DND-41 (cell line): Measurements from ENCODE around the gene MCRIP2.

Experiments used
- ATAC-seq: fragments of 200-7000 bp; cut with Tn5 transposase; 3 replicates; pipeline ENCODE4 v1.9.1; 2021; ENCODE audit warnings: low read depth; ENCODE audit not compliant: insufficient read depth
- DNase-seq: peaks from one replicate; pipeline ENCODE4 v3.0.0-alpha.2; 2020
- H2AFZ ChIP-seq: 2 replicates; pipeline ENCODE4 v1.6.0; 2012; ENCODE audit warnings: low read depth, low read length
- H3K27ac ChIP-seq: 2 replicates; pipeline ENCODE4 v1.5.1; 2012; ENCODE audit warnings: low read length, inconsistent platforms
- H3K27me3 ChIP-seq: fragments of 200-600 bp; sonication (generic); 2 replicates; pipeline ENCODE4 v1.6.0; 2012; ENCODE audit warnings: low read length, mild to moderate bottlenecking, inconsistent platforms; ENCODE audit not compliant: insufficient read depth, poor library complexity
- H3K36me3 ChIP-seq: 2 replicates; pipeline ENCODE4 v1.5.1; 2012; ENCODE audit warnings: low read length, inconsistent platforms; ENCODE audit not compliant: insufficient read depth
- H3K4me1 ChIP-seq: 2 replicates; pipeline ENCODE4 v1.5.1; 2012; ENCODE audit warnings: mild to moderate bottlenecking, low read length; ENCODE audit not compliant: insufficient read depth
- H3K4me2 ChIP-seq: 2 replicates; pipeline ENCODE4 v1.6.0; 2012; ENCODE audit warnings: mild to moderate bottlenecking, moderate library complexity, low read length, inconsistent platforms; ENCODE audit not compliant: insufficient read depth
- H3K4me3 ChIP-seq, 2 experiments: fragments of 200-600 bp in 1 of 2; shearing (Covaris generic) in 1 of 2; 2 replicates each; pipeline ENCODE4 v1.5.1; 2012 to 2016; ENCODE audit warnings: inconsistent platforms in 2 of 2, low read length in 2 of 2, mild to moderate bottlenecking in 2 of 2, low read depth in 1 of 2, moderate library complexity in 1 of 2
- H3K79me2 ChIP-seq: 2 replicates; pipeline ENCODE4 v1.6.0; 2012; ENCODE audit warnings: low read length, inconsistent platforms; ENCODE audit not compliant: insufficient read depth
- H3K9ac ChIP-seq: 2 replicates; pipeline ENCODE4 v1.6.0; 2012; ENCODE audit warnings: low read depth, mild to moderate bottlenecking, inconsistent platforms, low read length, moderate library complexity
- H3K9me3 ChIP-seq: 2 replicates; pipeline ENCODE4 v1.5.1; 2012; ENCODE audit warnings: low read length, moderate library complexity, mild to moderate bottlenecking, inconsistent platforms; ENCODE audit not compliant: insufficient read depth, severe bottlenecking
- H4K20me1 ChIP-seq: 2 replicates; pipeline ENCODE4 v1.6.0; 2012; ENCODE audit warnings: low read length; ENCODE audit not compliant: insufficient read depth
- CTCF ChIP-seq: IDR thresholded peaks from 2 replicates; pipeline ENCODE4 v1.5.1; 2012; ENCODE audit warnings: borderline replicate concordance, low read length, moderate library complexity, mild to moderate bottlenecking; ENCODE audit not compliant: poor library complexity, severe bottlenecking; ENCODE audit errors: extremely low read depth
- EZH2 ChIP-seq: IDR thresholded peaks from 3 replicates; pipeline ENCODE4 v1.6.1; 2012; ENCODE audit warnings: borderline replicate concordance, low read depth, mild to moderate bottlenecking, moderate library complexity, low read length, inconsistent platforms; ENCODE audit not compliant: severe bottlenecking

The MCRIP2 gene

GRCh38 chr16:630815-631405 lies 10.7 kb upstream of the MCRIP2 start, which contains the start of gene WFIKKN1:
TSS of gene WFIKKN1 (plus strand) at chr16:630985. CDS start at chr16:631254, 269 bp downstream.
- TF ChIP-seq EZH2 (no peak), CTCF (no peak)
- no peak for ATAC-seq
- Histone ChIP-seq H3K27me3 (no peaks in the 10 kb centered on the region), H3K79me2 (peaks cover 21% of the 10 kb centered on the region), H3K9me3 (no peaks in the 10 kb centered on the region), H4K20me1 (peaks cover 34% of the 10 kb centered on the region), H3K36me3 (peaks cover 29% of the 10 kb centered on the region), H3K9ac (no peak within 1 kb of the TSS), H3K4me3 (no peak within 1 kb of the TSS), H2AFZ (no peak within 1 kb of the TSS), H3K4me1 (peaks cover 20% of the 10 kb centered on the region), H3K4me2 (no peak within 1 kb of the TSS), H3K27ac (no peak within 1 kb of the TSS)
- no peak for DNase-seq

- peaks cover 24% of the 10 kb centered on the region for H3K36me3 ChIP-seq
- H3K79me2 ChIP-seq = peaks cover 23% of the 10 kb centered on the region
- H4K20me1 ChIP-seq = peaks cover 34% of the 10 kb centered on the region
- no peak overlapping the region for H3K27ac ChIP-seq
- no peak overlapping the region for H3K4me3 ChIP-seq
- H3K4me2 ChIP-seq = no peak overlapping the region
- H3K4me1 ChIP-seq = peaks cover 20% of the 10 kb centered on the region
- no peak overlapping the region for H3K9ac ChIP-seq
- DNase-seq = no peak
- H2AFZ ChIP-seq = no peak overlapping the region
- H3K9me3 ChIP-seq = no peaks in the 10 kb centered on the region
- no peaks in the 10 kb centered on the region for H3K27me3 ChIP-seq
- no peak for TF ChIP-seq EZH2
- ATAC-seq = no peak
These were observed 9.7 kb upstream of the MCRIP2 start for GRCh38 chr16:631808-632358.

- ATAC-seq = no peak
- peaks cover 23% of the 10 kb centered on the region for H3K79me2 ChIP-seq
- H3K4me2 ChIP-seq = no peak overlapping the region
- peaks cover 17% of the 10 kb centered on the region for H3K36me3 ChIP-seq
- H4K20me1 ChIP-seq = peaks cover 34% of the 10 kb centered on the region
- no peak overlapping the region for H3K4me3 ChIP-seq
- H3K27me3 ChIP-seq = no peaks in the 10 kb centered on the region
- DNase-seq = no peak
- H3K9ac ChIP-seq = no peak overlapping the region
- H2AFZ ChIP-seq = no peak overlapping the region
- TF ChIP-seq CTCF = no peak
- no peak overlapping the region for H3K27ac ChIP-seq
- peaks cover 26% of the 10 kb centered on the region for H3K4me1 ChIP-seq
- no peaks in the 10 kb centered on the region for H3K9me3 ChIP-seq
These were observed 8.9 kb upstream of the MCRIP2 start for GRCh38 chr16:632486-633335.

GRCh38 chr16:633336-634050 lies 8.1 kb upstream of the MCRIP2 start:
- TF ChIP-seq EZH2 (no peak), CTCF (no peak)
- peak overlapping the region; percentile 92; the same call in 1 of the 2 replicates for H3K4me2 ChIP-seq
- H2AFZ ChIP-seq = no peak overlapping the region
- peaks cover 23% of the 10 kb centered on the region for H3K79me2 ChIP-seq
- H3K27ac ChIP-seq = no peak overlapping the region
- peaks cover 17% of the 10 kb centered on the region for H3K36me3 ChIP-seq
- no peak for DNase-seq
- no peaks in the 10 kb centered on the region for H3K27me3 ChIP-seq
- H3K4me3 ChIP-seq = peak overlapping the region in 1 of 2 experiments; percentile 19; a peak in 1 of 4 replicates
- peaks cover 27% of the 10 kb centered on the region for H3K4me1 ChIP-seq
- no peak overlapping the region for H3K9ac ChIP-seq
- no peaks in the 10 kb centered on the region for H3K9me3 ChIP-seq
- ATAC-seq = no peak
- H4K20me1 ChIP-seq = peaks cover 34% of the 10 kb centered on the region
